GM12874 (cell line): ENCODE results near the gene HMX2.

ENCODE experiments used
- CTCF ChIP-seq: IDR thresholded peaks from 2 replicates; pipeline ENCODE4 v1.5.1; 2011; ENCODE audit warnings: low read depth, mild to moderate bottlenecking, control low read depth, low read length, moderate library complexity; ENCODE audit not compliant: insufficient read depth

Gene HMX2

GRCh38 chr10:123154711-123155505 is 7.0 kb downstream of the HMX2 start:
- no peak for TF ChIP-seq CTCF

GRCh38 chr10:123156078-123156477 is 8.1 kb downstream of the HMX2 start:
- TF ChIP-seq CTCF, result no peak

GRCh38 chr10:123157210-123157609 is 9.3 kb downstream of the HMX2 start:
- no peak for TF ChIP-seq CTCF

GRCh38 chr10:123158682-123159081 is 10.7 kb downstream of the HMX2 start:
- no peak for TF ChIP-seq CTCF

GRCh38 chr10:123160311-123160980 is 12.5 kb downstream of the HMX2 start:
- TF ChIP-seq CTCF, result no peak

- TF ChIP-seq CTCF, result no peak
These were observed 16.4 kb downstream of the HMX2 start for GRCh38 chr10:123164319-123164718.

- no peak for TF ChIP-seq CTCF
These were observed 17.6 kb downstream of the HMX2 start for GRCh38 chr10:123165445-123166072.
